OCI-LY1 (cell line): ENCODE data around the gene GALNT10.

Source experiments
- H2AFZ ChIP-seq: fragments of 200-600 bp; sonication (generic), shearing (Covaris generic); 2 replicates; pipeline ENCODE4 v1.6.0; 2014; ENCODE audit warnings: antibody characterized with exemption, mild to moderate bottlenecking, low read length
- H3F3A ChIP-seq: fragments of 200-600 bp; sonication (generic), shearing (Covaris generic); 2 replicates; pipeline ENCODE4 v1.6.0; 2014; ENCODE audit warnings: mild to moderate bottlenecking, antibody characterized with exemption, low read length, moderate library complexity; ENCODE audit not compliant: insufficient read depth
- H3K27ac ChIP-seq: fragments of 200-600 bp; sonication (generic); 2 replicates; pipeline ENCODE4 v1.5.1; 2014; ENCODE audit warnings: low read length, mixed run types, mild to moderate bottlenecking, low read depth; ENCODE audit not compliant: poor library complexity, severe bottlenecking
- H3K27me3 ChIP-seq: fragments of 200-600 bp; sonication (generic); 2 replicates; pipeline ENCODE4 v1.6.0; 2014; ENCODE audit warnings: antibody characterized with exemption, mild to moderate bottlenecking, low read length, moderate library complexity; ENCODE audit not compliant: insufficient read depth
- H3K36me3 ChIP-seq: fragments of 200-600 bp; sonication (generic); 2 replicates; pipeline ENCODE4 v1.6.1; 2014; ENCODE audit warnings: mild to moderate bottlenecking, antibody characterized with exemption, low read length, moderate library complexity, mixed read lengths; ENCODE audit not compliant: insufficient read depth
- H3K4me1 ChIP-seq: fragments of 200-600 bp; sonication (generic); 2 replicates; pipeline ENCODE4 v1.5.1; 2014; ENCODE audit warnings: mild to moderate bottlenecking, low read length, moderate library complexity; ENCODE audit not compliant: insufficient read depth, severe bottlenecking
- H3K4me2 ChIP-seq: fragments of 200-600 bp; sonication (generic), shearing (Covaris generic); 2 replicates; pipeline ENCODE4 v1.6.1; 2014; ENCODE audit warnings: low read length
- H3K4me3 ChIP-seq: fragments of 200-600 bp; sonication (generic); 2 replicates; pipeline ENCODE4 v1.5.1; 2014; ENCODE audit warnings: low read length, low read depth, mild to moderate bottlenecking, mixed read lengths; ENCODE audit not compliant: poor library complexity, severe bottlenecking
- H3K79me2 ChIP-seq: fragments of 200-600 bp; shearing (Covaris generic); 2 replicates; pipeline ENCODE4 v1.6.1; 2016; ENCODE audit warnings: mixed run types, low read length, mixed read lengths; ENCODE audit not compliant: insufficient read depth
- H3K9ac ChIP-seq: fragments of 200-600 bp; sonication (generic), shearing (Covaris generic); 2 replicates; pipeline ENCODE4 v1.6.1; 2014; ENCODE audit warnings: mild to moderate bottlenecking, low read length, mixed read lengths
- H3K9me2 ChIP-seq: fragments of 200-600 bp; sonication (generic), shearing (Covaris generic); 2 replicates; pipeline ENCODE4 v1.6.1; 2014; ENCODE audit warnings: low read depth, mild to moderate bottlenecking, low read length, mixed read lengths
- H3K9me3 ChIP-seq: fragments of 200-600 bp; shearing (Covaris generic); 2 replicates; pipeline ENCODE4 v1.6.1; 2014; ENCODE audit warnings: low read length, mixed read lengths
- H4K20me1 ChIP-seq: fragments of 200-600 bp; sonication (generic), shearing (Covaris generic); 2 replicates; pipeline ENCODE4 v1.6.0; 2016; ENCODE audit warnings: mild to moderate bottlenecking, low read length; ENCODE audit not compliant: insufficient read depth
- EZH2 ChIP-seq: fragments of 200-600 bp; sonication (generic), shearing (Covaris generic); IDR thresholded peaks from 2 replicates; pipeline ENCODE4 v1.8.0; 2017; ENCODE audit warnings: borderline replicate concordance, mixed run types, mild to moderate bottlenecking, antibody characterized with exemption, low read length, moderate library complexity, mixed read lengths
- TF ChIP-seq, protein P1 (sequence below): fragments of 200-600 bp; sonication (generic), shearing (Covaris generic); IDR thresholded peaks from 2 replicates; pipeline ENCODE4 v1.5.1; 2017; ENCODE audit warnings: mild to moderate bottlenecking, antibody characterized with exemption, low read length, moderate library complexity, mixed read lengths

The GALNT10 gene

GRCh38 chr5:154351566-154351965 is 161.0 kb downstream of the GALNT10 start:
- Histone ChIP-seq H4K20me1 (no peaks in the 10 kb centered on the region; the same call in 1 of the 2 replicates), H3K79me2 (no peaks in the 10 kb centered on the region), H3K9ac (no peak overlapping the region), H3K9me3 (no peaks in the 10 kb centered on the region), H3K4me3 (no peak overlapping the region), H3K27ac (no peak overlapping the region), H3K4me1 (no peaks in the 10 kb centered on the region), H3F3A (no peaks in the 10 kb centered on the region), H3K4me2 (no peak overlapping the region), H3K9me2 (no peaks in the 10 kb centered on the region), H2AFZ (no peak overlapping the region), H3K36me3 (no peaks in the 10 kb centered on the region), H3K27me3 (no peaks in the 10 kb centered on the region)
- no peak for TF ChIP-seq EZH2
- TF ChIP-seq, protein P1, sequence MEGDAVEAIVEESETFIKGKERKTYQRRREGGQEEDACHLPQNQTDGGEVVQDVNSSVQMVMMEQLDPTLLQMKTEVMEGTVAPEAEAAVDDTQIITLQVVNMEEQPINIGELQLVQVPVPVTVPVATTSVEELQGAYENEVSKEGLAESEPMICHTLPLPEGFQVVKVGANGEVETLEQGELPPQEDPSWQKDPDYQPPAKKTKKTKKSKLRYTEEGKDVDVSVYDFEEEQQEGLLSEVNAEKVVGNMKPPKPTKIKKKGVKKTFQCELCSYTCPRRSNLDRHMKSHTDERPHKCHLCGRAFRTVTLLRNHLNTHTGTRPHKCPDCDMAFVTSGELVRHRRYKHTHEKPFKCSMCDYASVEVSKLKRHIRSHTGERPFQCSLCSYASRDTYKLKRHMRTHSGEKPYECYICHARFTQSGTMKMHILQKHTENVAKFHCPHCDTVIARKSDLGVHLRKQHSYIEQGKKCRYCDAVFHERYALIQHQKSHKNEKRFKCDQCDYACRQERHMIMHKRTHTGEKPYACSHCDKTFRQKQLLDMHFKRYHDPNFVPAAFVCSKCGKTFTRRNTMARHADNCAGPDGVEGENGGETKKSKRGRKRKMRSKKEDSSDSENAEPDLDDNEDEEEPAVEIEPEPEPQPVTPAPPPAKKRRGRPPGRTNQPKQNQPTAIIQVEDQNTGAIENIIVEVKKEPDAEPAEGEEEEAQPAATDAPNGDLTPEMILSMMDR, result no peak

GRCh38 chr5:154352960-154353548 is 162.5 kb downstream of the GALNT10 start:
- H3K27me3 ChIP-seq, result no peaks in the 10 kb centered on the region
- H3K9ac ChIP-seq, result no peak overlapping the region
- H3K4me3 ChIP-seq, result no peak overlapping the region
- TF ChIP-seq, protein P1, result no peak
- TF ChIP-seq EZH2, result no peak
- H4K20me1 ChIP-seq, result no peaks in the 10 kb centered on the region
- no peaks in the 10 kb centered on the region for H3K4me1 ChIP-seq
- H2AFZ ChIP-seq, result no peak overlapping the region
- H3K79me2 ChIP-seq, result no peaks in the 10 kb centered on the region
- H3F3A ChIP-seq, result no peaks in the 10 kb centered on the region
- H3K4me2 ChIP-seq, result no peak overlapping the region
- H3K9me2 ChIP-seq, result no peaks in the 10 kb centered on the region
- no peaks in the 10 kb centered on the region for H3K36me3 ChIP-seq
- no peak overlapping the region for H3K27ac ChIP-seq
- H3K9me3 ChIP-seq, result no peaks in the 10 kb centered on the region

DNA sequence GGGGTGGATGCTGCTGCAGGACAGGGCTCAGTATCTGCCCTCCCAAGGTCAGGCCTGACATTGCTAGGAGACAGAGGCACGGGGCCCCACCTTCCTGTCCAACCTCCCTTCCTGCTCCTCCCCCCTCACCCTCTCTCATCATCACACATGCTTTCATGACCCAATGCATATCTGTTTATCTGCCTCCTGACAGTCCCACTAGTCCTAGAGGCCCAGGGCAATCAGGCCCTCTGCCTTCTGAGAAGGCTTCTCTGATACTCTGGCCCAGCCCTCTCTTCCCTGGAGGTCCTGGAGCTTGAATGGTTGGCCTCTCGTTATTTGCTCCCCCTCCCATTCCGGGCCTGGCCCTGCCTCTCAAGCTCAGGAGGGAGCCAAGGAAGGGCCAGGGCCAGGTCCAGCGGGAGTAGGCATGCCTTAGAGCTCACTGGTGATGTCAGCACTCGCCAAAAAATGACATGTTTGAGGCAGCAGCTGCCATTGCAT is 164.6 kb downstream of the GALNT10 start:
- Histone ChIP-seq H3K9me2 (no peaks in the 10 kb centered on the region), H3K4me2 (no peak overlapping the region), H3K9ac (no peak overlapping the region), H2AFZ (no peak overlapping the region), H3K79me2 (no peaks in the 10 kb centered on the region), H3K9me3 (no peaks in the 10 kb centered on the region), H4K20me1 (no peaks in the 10 kb centered on the region), H3K36me3 (no peaks in the 10 kb centered on the region), H3K4me3 (no peak overlapping the region), H3F3A (no peaks in the 10 kb centered on the region), H3K27ac (no peak overlapping the region), H3K27me3 (no peaks in the 10 kb centered on the region), H3K4me1 (no peaks in the 10 kb centered on the region)
- TF ChIP-seq, protein P1, result no peak
- no peak for TF ChIP-seq EZH2
